CD8-positive, alpha-beta memory T cell (primary cell): ENCODE measurements around the gene SERTAD2. TPM values are rescaled to one million over a fixed set of nuclear protein-coding genes. Genes with fewer than 3 reads are reported as not detected.

Source experiments
- CTCF ChIA-PET: fragments of 350-600 bp; sonication (Branson Sonifier 250); formaldehyde crosslinking; loops from one replicate; lab custom pipeline; 2021; ENCODE audit warnings: antibody characterized with exemption; lab: Charles Lee
- POLR2A ChIA-PET: fragments of 350-600 bp; sonication (Branson Sonifier 250); formaldehyde crosslinking; loops from one replicate; lab custom pipeline; 2021; ENCODE audit warnings: antibody characterized with exemption; lab: Charles Lee
- DNase-seq, 5 donors: peaks; one replicate each; pipeline versions ENCODE4 v3.0.0 to v3.0.0-alpha.2; 2020 to 2022; ENCODE audit warnings: mixed read lengths in 1 of 5
- H3K27ac ChIP-seq: one replicate; pipeline ENCODE4 v1.7.0; 2013; ENCODE audit warnings: low read depth, mild to moderate bottlenecking, low read length, moderate library complexity
- H3K27me3 ChIP-seq: 2 replicates; pipeline ENCODE4 v1.7.0; 2013; ENCODE audit warnings: low read length, mild to moderate bottlenecking; ENCODE audit not compliant: insufficient read depth, poor library complexity, severe bottlenecking
- H3K36me3 ChIP-seq: 2 replicates; pipeline ENCODE4 v1.7.0; 2013; ENCODE audit warnings: mild to moderate bottlenecking, low read length, moderate library complexity; ENCODE audit not compliant: insufficient read depth
- H3K4me1 ChIP-seq: 2 replicates; pipeline ENCODE4 v1.7.0; 2013; ENCODE audit warnings: mild to moderate bottlenecking, low read length, moderate library complexity; ENCODE audit not compliant: insufficient read depth
- H3K4me3 ChIP-seq: 2 replicates; pipeline ENCODE4 v1.7.0; 2013; ENCODE audit warnings: mild to moderate bottlenecking, low read length
- H3K9me3 ChIP-seq: 2 replicates; pipeline ENCODE4 v1.7.0; 2013; ENCODE audit warnings: mild to moderate bottlenecking, low read length
- H3K27ac Mint-ChIP-seq, 8 donors: one replicate each; pipeline ENCODE4 v1.8.0; 2020 to 2021; ENCODE audit warnings: mixed read lengths in 8 of 8, mild to moderate bottlenecking in 6 of 8, inconsistent platforms in 3 of 8, moderate library complexity in 3 of 8
- H3K27me3 Mint-ChIP-seq, 2 donors: one replicate each; pipeline ENCODE4 v1.8.0; 2020 to 2021; ENCODE audit warnings: mixed read lengths in 2 of 2, mild to moderate bottlenecking in 1 of 2, moderate library complexity in 1 of 2
- H3K36me3 Mint-ChIP-seq, 3 donors: one replicate each; pipeline ENCODE4 v1.8.0; 2020 to 2021; ENCODE audit warnings: mixed read lengths in 3 of 3, inconsistent platforms in 1 of 3, mild to moderate bottlenecking in 1 of 3
- H3K4me1 Mint-ChIP-seq, 3 donors: one replicate each; pipeline ENCODE4 v1.8.0; 2020 to 2021; ENCODE audit warnings: mixed read lengths in 3 of 3, inconsistent platforms in 1 of 3, mild to moderate bottlenecking in 1 of 3
- H3K4me3 Mint-ChIP-seq, 7 donors: one replicate each; pipeline ENCODE4 v1.8.0; 2020 to 2021; ENCODE audit warnings: mixed read lengths in 7 of 7, mild to moderate bottlenecking in 6 of 7, moderate library complexity in 4 of 7, inconsistent platforms in 2 of 7
- H3K9me3 Mint-ChIP-seq, 5 donors: one replicate each; pipeline ENCODE4 v1.8.0; 2020 to 2022; ENCODE audit warnings: mixed read lengths in 5 of 5, mild to moderate bottlenecking in 3 of 5, moderate library complexity in 2 of 5, inconsistent platforms in 1 of 5
- polyA plus RNA-seq: library from polyadenylated mRNA; unstranded; fragments of 300-500 nt; fragmentation: Illumina TruSeq; gene quantifications from one replicate; pipeline ENCODE4 v1.2.3, GENCODE V29; 2021
- total RNA-seq, 2 experiments: library from RNA; stranded (reverse); gene quantifications; one replicate each; pipeline ENCODE4 v1.2.3, GENCODE V29; 2021

The SERTAD2 gene
- total and polyA plus RNA-seq, 3 experiments from 2014 or later = 6.3 to 21.4 (median 20.6) TPM

- H3K9me3 Mint-ChIP-seq = no peaks in the 10 kb centered on the region
- Histone ChIP-seq H3K9me3 (no peaks in the 10 kb centered on the region), H3K4me3 (no peak overlapping the region), H3K27ac (no peak overlapping the region), H3K27me3 (no peaks in the 10 kb centered on the region), H3K36me3 (peaks cover 24% of the 10 kb centered on the region), H3K4me1 (peaks cover 8% of the 10 kb centered on the region)
- POLR2A ChIA-PET = no interaction called here
- no peak overlapping the region for H3K27ac Mint-ChIP-seq
- no peaks in the 10 kb centered on the region for H3K27me3 Mint-ChIP-seq
- CTCF ChIA-PET = no interaction called here
- peaks cover 10 to 14% (median 13%) of the 10 kb centered on the region in 3 donors for H3K4me1 Mint-ChIP-seq
- peaks cover 3 to 58% (median 14%) of the 10 kb centered on the region in 3 donors for H3K36me3 Mint-ChIP-seq
- no peak for DNase-seq
- H3K4me3 Mint-ChIP-seq = no peak overlapping the region
Observed at GRCh38 chr2:64631771-64632170, 21.9 kb downstream of the SERTAD2 start.

- H3K4me3 Mint-ChIP-seq = no peak overlapping the region
- no peaks in the 10 kb centered on the region for H3K9me3 Mint-ChIP-seq
- H3K36me3 Mint-ChIP-seq = peaks cover 0 to 47% (median 11%) of the 10 kb centered on the region in 3 donors
- H3K27me3 ChIP-seq = no peaks in the 10 kb centered on the region
- peak overlapping the region in 2 of 8 donors; percentile 48 to 52 for H3K27ac Mint-ChIP-seq
- POLR2A ChIA-PET = no interaction called here
- CTCF ChIA-PET = interaction anchor here (1.3 to 1.6 kb wide), 4 partner anchors 15 to 237 kb away, joined by 3 to 5 read pairs (median 4); no protein-coding TSS in a partner anchor
- H3K4me1 Mint-ChIP-seq = peaks cover 4 to 5% (median 4%) of the 10 kb centered on the region in 3 donors
- DNase-seq = peak in 1 of 5 donors; percentile 27
- H3K4me3 ChIP-seq = no peak overlapping the region
- no peaks in the 10 kb centered on the region for H3K27me3 Mint-ChIP-seq
- H3K27ac ChIP-seq = no peak overlapping the region
- H3K9me3 ChIP-seq = no peaks in the 10 kb centered on the region
- peaks cover 19% of the 10 kb centered on the region for H3K36me3 ChIP-seq
- H3K4me1 ChIP-seq = no peaks in the 10 kb centered on the region
Observed at GRCh38 chr2:64630752-64631151, 23.0 kb downstream of the SERTAD2 start.

GRCh38 chr2:64629875-64630274 lies 23.8 kb downstream of the SERTAD2 start:
- Mint-ChIP-seq H3K36me3 (peaks cover 0 to 40% (median 8%) of the 10 kb centered on the region in 3 donors), H3K27ac (peak overlapping the region in 1 of 8 donors; percentile 8), H3K27me3 (no peaks in the 10 kb centered on the region), H3K4me1 (no peaks in the 10 kb centered on the region), H3K4me3 (no peak overlapping the region), H3K9me3 (no peaks in the 10 kb centered on the region)
- no peak overlapping the region for H3K27ac ChIP-seq
- no peaks in the 10 kb centered on the region for H3K27me3 ChIP-seq
- no peak overlapping the region for H3K4me3 ChIP-seq
- H3K9me3 ChIP-seq = no peaks in the 10 kb centered on the region
- no peaks in the 10 kb centered on the region for H3K4me1 ChIP-seq
- no peak for DNase-seq
- POLR2A ChIA-PET = no interaction called here
- CTCF ChIA-PET = interaction anchor here (1.3 to 1.6 kb wide), 4 partner anchors 16 to 238 kb away, joined by 3 to 5 read pairs (median 4); no protein-coding TSS in a partner anchor
- peaks cover 13% of the 10 kb centered on the region for H3K36me3 ChIP-seq

GRCh38 chr2:64629329-64629781 lies 24.4 kb downstream of the SERTAD2 start:
- CTCF ChIA-PET = interaction anchor here (1.4 to 1.6 kb wide), 4 partner anchors 12 to 238 kb away, joined by 3 to 5 read pairs (median 4); no protein-coding TSS in a partner anchor
- H3K36me3 Mint-ChIP-seq = peaks cover 0 to 36% (median 7%) of the 10 kb centered on the region in 3 donors
- POLR2A ChIA-PET = no interaction called here

GRCh38 chr2:64627860-64628841 lies 25.6 kb downstream of the SERTAD2 start:
- ChIA-PET POLR2A (interaction anchor here (0.6 kb wide), 1 partner anchor 101 kb away, joined by 15 read pairs; no protein-coding TSS in a partner anchor), CTCF (interaction anchor here (1.0 to 1.5 kb wide), 5 partner anchors 8 to 15 kb away, joined by 3 to 5 read pairs (median 3); no protein-coding TSS in a partner anchor)
- Mint-ChIP-seq H3K27me3 (no peaks in the 10 kb centered on the region), H3K27ac (peak overlapping the region in 1 of 8 donors; percentile 33), H3K4me3 (no peak overlapping the region), H3K36me3 (peaks cover 0 to 25% (median 6%) of the 10 kb centered on the region in 3 donors), H3K4me1 (no peaks in the 10 kb centered on the region), H3K9me3 (no peaks in the 10 kb centered on the region)
- Histone ChIP-seq H3K27ac (no peak overlapping the region), H3K9me3 (no peaks in the 10 kb centered on the region), H3K4me1 (no peaks in the 10 kb centered on the region), H3K4me3 (no peak overlapping the region), H3K27me3 (no peaks in the 10 kb centered on the region), H3K36me3 (no peaks in the 10 kb centered on the region)
- peak in 1 of 5 donors; percentile 25 for DNase-seq

More at GRCh38 chr2:64629329-64629781, 24.4 kb downstream of the SERTAD2 start:
- Mint-ChIP-seq H3K27me3 (no peaks in the 10 kb centered on the region), H3K9me3 (no peaks in the 10 kb centered on the region), H3K4me3 (no peak overlapping the region), H3K4me1 (no peaks in the 10 kb centered on the region), H3K27ac (peak overlapping the region in 1 of 8 donors; percentile 8)
- Histone ChIP-seq H3K27me3 (no peaks in the 10 kb centered on the region), H3K4me3 (no peak overlapping the region), H3K4me1 (no peaks in the 10 kb centered on the region), H3K9me3 (no peaks in the 10 kb centered on the region), H3K27ac (no peak overlapping the region), H3K36me3 (peaks cover 8% of the 10 kb centered on the region)
- DNase-seq = peak in 1 of 5 donors; percentile 17

- POLR2A ChIA-PET = no interaction called here
Observed at GRCh38 chr2:64626963-64627760, 26.6 kb downstream of the SERTAD2 start.

GRCh38 chr2:64626146-64626809 lies 27.4 kb downstream of the SERTAD2 start:
- no peaks in the 10 kb centered on the region for H3K9me3 Mint-ChIP-seq
- H3K27me3 Mint-ChIP-seq = no peaks in the 10 kb centered on the region
- peak in 1 of 5 donors; percentile 23 for DNase-seq
- H3K36me3 Mint-ChIP-seq = peaks cover 0 to 13% (median 6%) of the 10 kb centered on the region in 3 donors
- Histone ChIP-seq H3K27me3 (no peaks in the 10 kb centered on the region), H3K9me3 (no peaks in the 10 kb centered on the region), H3K27ac (no peak overlapping the region), H3K4me3 (no peak overlapping the region), H3K36me3 (no peaks in the 10 kb centered on the region), H3K4me1 (no peaks in the 10 kb centered on the region)
- no peak overlapping the region for H3K27ac Mint-ChIP-seq
- POLR2A ChIA-PET = no interaction called here
- H3K4me3 Mint-ChIP-seq = peak overlapping the region in 2 of 7 donors; percentile 23 to 57
- CTCF ChIA-PET = interaction anchor here (1.6 to 1.7 kb wide), 2 partner anchors 10 to 12 kb away, joined by 4 read pairs; no protein-coding TSS in a partner anchor
- H3K4me1 Mint-ChIP-seq = no peaks in the 10 kb centered on the region

More at GRCh38 chr2:64626963-64627760, 26.6 kb downstream of the SERTAD2 start:
- H3K4me1 Mint-ChIP-seq = no peaks in the 10 kb centered on the region
- CTCF ChIA-PET = interaction anchor here (1.0 to 1.7 kb wide), 3 partner anchors 9 to 16 kb away, joined by 3 to 5 read pairs (median 4); no protein-coding TSS in a partner anchor
- Histone ChIP-seq H3K4me1 (no peaks in the 10 kb centered on the region), H3K27me3 (no peaks in the 10 kb centered on the region), H3K27ac (no peak overlapping the region), H3K36me3 (no peaks in the 10 kb centered on the region), H3K4me3 (no peak overlapping the region), H3K9me3 (no peaks in the 10 kb centered on the region)
- no peak overlapping the region for H3K4me3 Mint-ChIP-seq
- no peaks in the 10 kb centered on the region for H3K27me3 Mint-ChIP-seq
- peaks cover 0 to 17% (median 6%) of the 10 kb centered on the region in 3 donors for H3K36me3 Mint-ChIP-seq
- H3K27ac Mint-ChIP-seq = no peak overlapping the region
- DNase-seq = peak in 1 of 5 donors; percentile 20
- no peaks in the 10 kb centered on the region for H3K9me3 Mint-ChIP-seq
